Glomerular endothelial cell (primary cell): Measurements from ENCODE around the gene CYSLTR1. TPM values are rescaled to one million over a fixed set of nuclear protein-coding genes. Genes with fewer than 3 reads are reported as not detected.
"Not testable (repeated sequence)": the region's sequence is repeated elsewhere in the genome, so short reads cannot be mapped to it uniquely, and the experiment has no call there.

Source experiments
- DNase-seq: peaks from one replicate; pipeline ENCODE4 v3.0.0-alpha.2; 2011; ENCODE audit warnings: low read depth, low spot score; ENCODE audit errors: extremely low read depth
- total RNA-seq: library from RNA; depleted of rRNA; stranded (reverse); fragments of >200 nt; gene quantifications from 2 replicates; pipeline ENCODE4 v1.2.3, GENCODE V29; 2015

CYSLTR1 gene
- total RNA-seq, 1 donor from 2014 or later = 0.64 TPM

DNA sequence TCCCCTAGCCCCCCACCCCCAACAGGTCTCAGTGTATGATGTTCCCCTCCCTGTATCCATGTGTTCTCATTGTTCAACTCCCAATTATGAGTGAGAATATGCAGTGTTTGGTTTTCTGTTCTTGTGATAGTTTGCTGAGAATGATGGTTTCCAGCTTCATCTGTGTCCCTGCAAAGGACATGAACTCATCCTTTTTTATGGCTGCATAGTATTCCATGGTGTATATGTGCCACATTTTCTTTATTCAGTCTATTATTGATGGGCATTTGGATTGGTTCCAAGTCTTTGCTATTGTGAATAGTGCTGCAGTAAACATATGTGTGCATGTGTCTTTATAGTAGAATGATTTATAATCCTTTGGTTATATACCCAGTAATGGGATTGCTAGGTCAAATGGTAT, 101.4 kb downstream of the CYSLTR1 start:
- DNase-seq = not testable (repeated sequence)

Other genes starting within 250 kb of the CYSLTR1 start
- gene PGK1, start 223.4 kb downstream of the CYSLTR1 start, total RNA-seq = 295 and 310 TPM in 2 replicates
- gene TAF9B, start 188.0 kb downstream of the CYSLTR1 start, total RNA-seq = 11.8 and 18.6 TPM in 2 replicates